ENCODE results near the gene LIME1. TPM values are rescaled to one million over a fixed set of nuclear protein-coding genes. Genes with fewer than 3 reads are reported as not detected.

Gene LIME1
- total and polyA plus RNA-seq, 10 of the 15 experiments (the other 5 are each of a cell fraction or from before 2014, with no cell fraction given): 0.35 to 154 (median 49.9) TPM

DNA sequence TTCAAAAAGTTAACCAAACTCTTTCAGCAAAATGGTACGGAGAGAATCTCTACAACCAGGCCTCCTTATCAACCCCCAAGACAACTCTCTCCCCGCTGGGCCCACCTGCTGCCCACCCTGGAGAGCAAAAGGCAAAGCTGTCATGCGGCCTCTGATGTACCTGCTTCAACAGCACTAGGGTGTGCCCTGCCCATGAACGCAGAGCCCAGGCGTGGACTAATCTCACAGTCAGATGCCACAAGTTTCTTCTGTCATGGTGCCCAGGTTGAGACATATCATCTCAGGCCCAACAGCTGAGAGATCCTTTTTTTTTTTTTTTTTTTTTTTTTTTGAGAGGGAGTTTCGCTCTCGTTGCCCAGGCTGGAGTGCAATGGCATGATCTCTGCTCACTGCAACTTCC, 29.4 kb downstream of the LIME1 start:
- Histone ChIP-seq H3K4me1 (ENCODE audit: control insufficient read depth, insufficient read depth, low read length) (no peaks in the 10 kb centered on the region), H3K9ac (ENCODE audit: control insufficient read depth, insufficient read depth, low read length) (no peak overlapping the region), H3K79me2 (ENCODE audit: control insufficient read depth, insufficient read depth, low read length) (no peaks in the 10 kb centered on the region), H3K36me3 (ENCODE audit: control insufficient read depth in 2 of 2, insufficient read depth in 2 of 2, low read length in 1 of 2) (no peaks in the 10 kb centered on the region), H3K27me3 (replicated peaks in 1 of 2; ENCODE audit: control insufficient read depth in 2 of 2, insufficient read depth in 2 of 2, low read length in 1 of 2) (no peaks in the 10 kb centered on the region), H2AFZ (ENCODE audit: control insufficient read depth, low read depth, low read length) (no peak overlapping the region), H3K9me3 (replicated peaks; ENCODE audit: control insufficient read depth, insufficient read depth, low read length) (no peaks in the 10 kb centered on the region), H3K27ac (ENCODE audit: control insufficient read depth, insufficient read depth) (no peak overlapping the region), H3K4me3 (no peak overlapping the region), H3K4me2 (ENCODE audit: control insufficient read depth, insufficient read depth) (no peak overlapping the region), H4K20me1 (ENCODE audit: control insufficient read depth, insufficient read depth) (no peaks in the 10 kb centered on the region)
- ATAC-seq (no peak), FAIRE-seq (no peak), DNase-seq (ENCODE audit: low read depth, low spot score) (no peak)
- CTCF ChIA-PET: no interaction called here
- SMC1A ChIA-PET (ENCODE audit: uncharacterized antibody, unreplicated experiment): no interaction called here
- 81% methylated on average over 5 of the region's 7 CpGs for WGBS (ENCODE audit: insufficient coverage, insufficient replicate concordance, low lambda C conversion rate, missing lambda C conversion rate)
- RAD21 ChIA-PET (ENCODE audit: unreplicated experiment): no interaction called here
- TF ChIP-seq SPI1 (IDR thresholded peaks at IDR 0.05; ENCODE audit: borderline replicate concordance, insufficient read depth, low read depth, low read length) (no peak), NFXL1 (IDR thresholded peaks at IDR 0.05; ENCODE audit: borderline replicate concordance) (no peak), SMAD1 (IDR thresholded peaks at IDR 0.05; ENCODE audit: low read depth, partially characterized antibody) (no peak), JUNB (IDR thresholded peaks at IDR 0.05) (no peak), CREM (IDR thresholded peaks at IDR 0.05; ENCODE audit: low read depth) (no peak), BMI1 (IDR thresholded peaks at IDR 0.05; ENCODE audit: borderline replicate concordance) (no peak), JUND (IDR thresholded peaks at IDR 0.05; ENCODE audit: low read depth, low read length) (no peak), ZNF207 (IDR thresholded peaks at IDR 0.05; ENCODE audit: borderline replicate concordance) (no peak), GABPA (IDR thresholded peaks at IDR 0.05; ENCODE audit: low read depth) (no peak), ZNF384 (IDR thresholded peaks at IDR 0.05; ENCODE audit: borderline replicate concordance, low read depth, low read length) (no peak), CBFB (IDR thresholded peaks at IDR 0.05; ENCODE audit: low read depth) (no peak), SUZ12 (IDR thresholded peaks at IDR 0.05; ENCODE audit: unreplicated experiment) (no peak), MEF2B (IDR thresholded peaks at IDR 0.05; ENCODE audit: partially characterized antibody, poor library complexity, severe bottlenecking) (no peak), CHD4 (IDR thresholded peaks at IDR 0.05) (no peak), RB1 (IDR thresholded peaks at IDR 0.05; ENCODE audit: borderline replicate concordance) (no peak)
- TF ChIP-seq, protein P1, sequence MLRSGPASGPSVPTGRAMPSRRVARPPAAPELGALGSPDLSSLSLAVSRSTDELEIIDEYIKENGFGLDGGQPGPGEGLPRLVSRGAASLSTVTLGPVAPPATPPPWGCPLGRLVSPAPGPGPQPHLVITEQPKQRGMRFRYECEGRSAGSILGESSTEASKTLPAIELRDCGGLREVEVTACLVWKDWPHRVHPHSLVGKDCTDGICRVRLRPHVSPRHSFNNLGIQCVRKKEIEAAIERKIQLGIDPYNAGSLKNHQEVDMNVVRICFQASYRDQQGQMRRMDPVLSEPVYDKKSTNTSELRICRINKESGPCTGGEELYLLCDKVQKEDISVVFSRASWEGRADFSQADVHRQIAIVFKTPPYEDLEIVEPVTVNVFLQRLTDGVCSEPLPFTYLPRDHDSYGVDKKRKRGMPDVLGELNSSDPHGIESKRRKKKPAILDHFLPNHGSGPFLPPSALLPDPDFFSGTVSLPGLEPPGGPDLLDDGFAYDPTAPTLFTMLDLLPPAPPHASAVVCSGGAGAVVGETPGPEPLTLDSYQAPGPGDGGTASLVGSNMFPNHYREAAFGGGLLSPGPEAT (IDR thresholded peaks at IDR 0.05; ENCODE audit: low read depth): no peak
- TF ChIP-seq, protein P2, sequence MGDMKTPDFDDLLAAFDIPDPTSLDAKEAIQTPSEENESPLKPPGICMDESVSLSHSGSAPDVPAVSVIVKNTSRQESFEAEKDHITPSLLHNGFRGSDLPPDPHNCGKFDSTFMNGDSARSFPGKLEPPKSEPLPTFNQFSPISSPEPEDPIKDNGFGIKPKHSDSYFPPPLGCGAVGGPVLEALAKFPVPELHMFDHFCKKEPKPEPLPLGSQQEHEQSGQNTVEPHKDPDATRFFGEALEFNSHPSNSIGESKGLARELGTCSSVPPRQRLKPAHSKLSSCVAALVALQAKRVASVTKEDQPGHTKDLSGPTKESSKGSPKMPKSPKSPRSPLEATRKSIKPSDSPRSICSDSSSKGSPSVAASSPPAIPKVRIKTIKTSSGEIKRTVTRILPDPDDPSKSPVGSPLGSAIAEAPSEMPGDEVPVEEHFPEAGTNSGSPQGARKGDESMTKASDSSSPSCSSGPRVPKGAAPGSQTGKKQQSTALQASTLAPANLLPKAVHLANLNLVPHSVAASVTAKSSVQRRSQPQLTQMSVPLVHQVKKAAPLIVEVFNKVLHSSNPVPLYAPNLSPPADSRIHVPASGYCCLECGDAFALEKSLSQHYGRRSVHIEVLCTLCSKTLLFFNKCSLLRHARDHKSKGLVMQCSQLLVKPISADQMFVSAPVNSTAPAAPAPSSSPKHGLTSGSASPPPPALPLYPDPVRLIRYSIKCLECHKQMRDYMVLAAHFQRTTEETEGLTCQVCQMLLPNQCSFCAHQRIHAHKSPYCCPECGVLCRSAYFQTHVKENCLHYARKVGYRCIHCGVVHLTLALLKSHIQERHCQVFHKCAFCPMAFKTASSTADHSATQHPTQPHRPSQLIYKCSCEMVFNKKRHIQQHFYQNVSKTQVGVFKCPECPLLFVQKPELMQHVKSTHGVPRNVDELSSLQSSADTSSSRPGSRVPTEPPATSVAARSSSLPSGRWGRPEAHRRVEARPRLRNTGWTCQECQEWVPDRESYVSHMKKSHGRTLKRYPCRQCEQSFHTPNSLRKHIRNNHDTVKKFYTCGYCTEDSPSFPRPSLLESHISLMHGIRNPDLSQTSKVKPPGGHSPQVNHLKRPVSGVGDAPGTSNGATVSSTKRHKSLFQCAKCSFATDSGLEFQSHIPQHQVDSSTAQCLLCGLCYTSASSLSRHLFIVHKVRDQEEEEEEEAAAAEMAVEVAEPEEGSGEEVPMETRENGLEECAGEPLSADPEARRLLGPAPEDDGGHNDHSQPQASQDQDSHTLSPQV (IDR thresholded peaks at IDR 0.05): no peak
- TF ChIP-seq, protein P3, sequence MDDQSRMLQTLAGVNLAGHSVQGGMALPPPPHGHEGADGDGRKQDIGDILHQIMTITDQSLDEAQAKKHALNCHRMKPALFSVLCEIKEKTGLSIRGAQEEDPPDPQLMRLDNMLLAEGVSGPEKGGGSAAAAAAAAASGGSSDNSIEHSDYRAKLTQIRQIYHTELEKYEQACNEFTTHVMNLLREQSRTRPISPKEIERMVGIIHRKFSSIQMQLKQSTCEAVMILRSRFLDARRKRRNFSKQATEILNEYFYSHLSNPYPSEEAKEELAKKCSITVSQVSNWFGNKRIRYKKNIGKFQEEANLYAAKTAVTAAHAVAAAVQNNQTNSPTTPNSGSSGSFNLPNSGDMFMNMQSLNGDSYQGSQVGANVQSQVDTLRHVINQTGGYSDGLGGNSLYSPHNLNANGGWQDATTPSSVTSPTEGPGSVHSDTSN (IDR thresholded peaks at IDR 0.05; ENCODE audit: insufficient replicate concordance, low read depth, low read length): no peak
- POLR2A ChIA-PET: no interaction called here
- in situ Hi-C loops (cut with MboI) (no loop called here), intact Hi-C loops (cut with micrococcal nuclease; ENCODE audit: unreplicated experiment) (no loop called here)
- no TSS peak for BruUV-seq (replicated peaks)

All from GM12878 (cell line).